GM19372 (cell line): ENCODE results near the gene SLC22A17.

ENCODE experiments used
- ATAC-seq: cut with Tn5 transposase; IDR thresholded peaks from one replicate; pipeline ENCODE4 v1.9.1; 2021; ENCODE audit warnings: mild to moderate bottlenecking, low read depth, moderate library complexity; ENCODE audit not compliant: unreplicated experiment

SLC22A17 gene

GRCh38 chr14:23365036-23365731 lies 12.5 kb upstream of the SLC22A17 start, which contains the start of gene EFS:
Gene EFS, minus strand, starts transcription at chr14:23365172. Its CDS starts 147 bp downstream, at chr14:23365025.
- no peak for ATAC-seq

- ATAC-seq = no peak
Observed at GRCh38 chr14:23364164-23365035, 11.7 kb upstream of the SLC22A17 start.

GRCh38 chr14:23362200-23362599 lies 9.5 kb upstream of the SLC22A17 start:
- ATAC-seq = no peak

GRCh38 chr14:23361763-23362162 lies 9.1 kb upstream of the SLC22A17 start:
- ATAC-seq = no peak

- no peak for ATAC-seq
Observed at GRCh38 chr14:23361320-23361719, 8.6 kb upstream of the SLC22A17 start.

- no peak for ATAC-seq
Observed at GRCh38 chr14:23360496-23360895, 7.8 kb upstream of the SLC22A17 start.

GRCh38 chr14:23359722-23360447 lies 7.2 kb upstream of the SLC22A17 start:
- ATAC-seq = no peak

GRCh38 chr14:23359167-23359626 lies 6.5 kb upstream of the SLC22A17 start:
- no peak for ATAC-seq

- ATAC-seq = no peak
Observed at GRCh38 chr14:23358553-23359166, 6.0 kb upstream of the SLC22A17 start.

- ATAC-seq = no peak
Observed at GRCh38 chr14:23358042-23358441, 5.4 kb upstream of the SLC22A17 start.

- ATAC-seq = no peak
Observed at GRCh38 chr14:23357261-23357660, 4.6 kb upstream of the SLC22A17 start.

GRCh38 chr14:23356662-23357061 lies 4.0 kb upstream of the SLC22A17 start:
- no peak for ATAC-seq

GRCh38 chr14:23355871-23356435 lies 3.3 kb upstream of the SLC22A17 start:
- no peak for ATAC-seq

GRCh38 chr14:23354990-23355389 lies 2.3 kb upstream of the SLC22A17 start:
- ATAC-seq = no peak

- no peak for ATAC-seq
Observed at GRCh38 chr14:23353433-23353780, 720 bp upstream of the SLC22A17 start.

GRCh38 chr14:23351681-23352505 lies 794 bp downstream of the SLC22A17 start:
- no peak for ATAC-seq

- no peak for ATAC-seq
Observed at GRCh38 chr14:23349156-23349845, 3.4 kb downstream of the SLC22A17 start.

GRCh38 chr14:23348297-23348655 lies 4.4 kb downstream of the SLC22A17 start:
- no peak for ATAC-seq
